LNCaP clone FGC (cell line): ENCODE measurements around the gene NECAB3.

Source experiments
- DNase-seq: peaks from one replicate; pipeline ENCODE4 v3.0.0-alpha.2; 2011; ENCODE audit warnings: low read depth
- H3K4me3 ChIP-seq: 2 replicates; pipeline ENCODE4 v1.5.1; 2011; ENCODE audit warnings: mild to moderate bottlenecking, low read depth, low read length, control low read depth
- TF ChIP-seq, protein P1 (sequence below): IDR thresholded peaks from 2 replicates; pipeline ENCODE4 v1.5.1; 2012; ENCODE audit warnings: mild to moderate bottlenecking; ENCODE audit not compliant: control insufficient read depth, insufficient read depth; ENCODE audit errors: extremely low read depth

Gene NECAB3

DNA sequence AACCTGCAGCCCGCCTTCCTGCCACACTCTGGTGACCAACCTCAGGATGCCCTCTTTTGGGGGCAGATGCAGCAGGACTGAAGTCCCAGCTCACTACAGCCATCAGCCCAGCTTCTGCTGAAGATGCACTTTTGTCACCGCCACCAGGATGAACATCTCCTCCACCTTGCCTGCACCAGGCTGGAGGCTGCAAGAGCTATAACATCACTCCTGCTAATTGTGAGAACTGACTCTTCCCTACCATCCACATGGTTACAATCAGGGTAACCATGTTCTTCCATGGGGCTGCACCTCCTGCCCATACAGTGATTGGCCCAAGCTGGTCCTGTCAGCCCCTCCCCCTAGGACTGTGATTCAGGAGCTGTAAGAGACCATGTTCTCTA, 9.5 kb downstream of the NECAB3 start:
- DNase-seq, result no peak
- H3K4me3 ChIP-seq, result no peak overlapping the region
- TF ChIP-seq, protein P1, sequence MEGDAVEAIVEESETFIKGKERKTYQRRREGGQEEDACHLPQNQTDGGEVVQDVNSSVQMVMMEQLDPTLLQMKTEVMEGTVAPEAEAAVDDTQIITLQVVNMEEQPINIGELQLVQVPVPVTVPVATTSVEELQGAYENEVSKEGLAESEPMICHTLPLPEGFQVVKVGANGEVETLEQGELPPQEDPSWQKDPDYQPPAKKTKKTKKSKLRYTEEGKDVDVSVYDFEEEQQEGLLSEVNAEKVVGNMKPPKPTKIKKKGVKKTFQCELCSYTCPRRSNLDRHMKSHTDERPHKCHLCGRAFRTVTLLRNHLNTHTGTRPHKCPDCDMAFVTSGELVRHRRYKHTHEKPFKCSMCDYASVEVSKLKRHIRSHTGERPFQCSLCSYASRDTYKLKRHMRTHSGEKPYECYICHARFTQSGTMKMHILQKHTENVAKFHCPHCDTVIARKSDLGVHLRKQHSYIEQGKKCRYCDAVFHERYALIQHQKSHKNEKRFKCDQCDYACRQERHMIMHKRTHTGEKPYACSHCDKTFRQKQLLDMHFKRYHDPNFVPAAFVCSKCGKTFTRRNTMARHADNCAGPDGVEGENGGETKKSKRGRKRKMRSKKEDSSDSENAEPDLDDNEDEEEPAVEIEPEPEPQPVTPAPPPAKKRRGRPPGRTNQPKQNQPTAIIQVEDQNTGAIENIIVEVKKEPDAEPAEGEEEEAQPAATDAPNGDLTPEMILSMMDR, result no peak

DNA sequence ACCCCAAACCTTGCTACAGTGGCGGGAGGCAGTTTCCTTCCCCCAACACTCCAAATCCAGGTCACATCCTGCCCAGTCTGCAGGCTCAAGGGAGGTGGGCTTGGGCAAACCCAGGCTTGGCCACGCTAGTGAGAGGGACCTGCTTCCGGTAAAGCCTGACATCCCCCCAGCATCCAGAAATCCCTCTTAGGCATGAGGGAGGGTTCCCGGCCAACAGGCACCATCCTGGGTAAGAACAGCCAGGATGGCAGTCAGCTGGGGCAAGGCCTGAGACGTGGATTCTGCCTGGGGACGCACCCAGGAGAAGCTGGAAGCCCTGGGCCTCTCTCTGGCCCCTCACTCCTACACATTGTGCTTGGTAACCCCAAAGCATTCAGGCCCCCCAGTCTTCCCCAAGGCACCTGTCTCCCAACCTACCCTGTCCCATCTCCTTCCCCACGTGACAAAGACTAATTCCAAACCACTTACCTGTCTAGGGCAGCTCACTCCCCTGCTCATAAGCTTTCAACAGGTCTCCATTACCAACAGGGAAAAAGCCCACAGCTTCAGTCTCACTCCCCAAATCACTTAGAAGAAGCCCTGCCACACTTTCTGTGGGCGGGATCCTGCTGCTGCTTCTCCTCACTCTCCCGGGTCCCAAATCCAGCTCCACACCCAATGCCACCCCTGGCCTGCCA, 10.0 kb downstream of the NECAB3 start:
- TF ChIP-seq, protein P1, result no peak
- peak overlapping the region; percentile 72 for H3K4me3 ChIP-seq
- DNase-seq, result no peak

- TF ChIP-seq, protein P1, result no peak; the same call in 1 of the 2 replicates
- H3K4me3 ChIP-seq, result peak overlapping the region; percentile 72
- DNase-seq, result no peak
Measured at GRCh38 chr20:33663161-33664084, 10.8 kb downstream of the NECAB3 start.

DNA sequence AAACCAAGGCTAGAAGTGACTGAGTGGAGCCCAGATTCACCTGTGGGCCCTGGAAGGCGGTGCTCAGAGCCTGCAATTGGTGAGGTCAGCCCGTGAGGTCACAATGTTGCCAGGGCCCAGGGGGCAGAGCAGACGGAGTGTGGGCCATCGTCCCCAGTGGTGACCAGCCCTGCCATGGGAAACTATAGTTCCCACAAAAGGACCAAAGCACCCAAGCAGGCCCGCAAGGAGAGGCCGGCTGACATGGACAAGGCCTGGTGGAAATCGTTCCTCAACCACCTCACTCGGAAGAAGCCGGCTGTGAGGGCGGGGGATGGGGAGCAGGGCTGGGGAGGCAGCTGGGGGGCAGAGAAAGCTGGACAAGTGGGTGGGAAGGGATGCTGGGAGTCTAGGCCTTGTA, 12.1 kb downstream of the NECAB3 start, which contains the start of gene C20orf144:
TSS of gene C20orf144 (plus strand) at position 156 of the 400 bp plus-strand sequence. CDS start at position 175, 19 bp downstream.
- H3K4me3 ChIP-seq, result peak within 1 kb of the TSS; percentile 72
- TF ChIP-seq, protein P1, result no peak
- no peak for DNase-seq

DNA sequence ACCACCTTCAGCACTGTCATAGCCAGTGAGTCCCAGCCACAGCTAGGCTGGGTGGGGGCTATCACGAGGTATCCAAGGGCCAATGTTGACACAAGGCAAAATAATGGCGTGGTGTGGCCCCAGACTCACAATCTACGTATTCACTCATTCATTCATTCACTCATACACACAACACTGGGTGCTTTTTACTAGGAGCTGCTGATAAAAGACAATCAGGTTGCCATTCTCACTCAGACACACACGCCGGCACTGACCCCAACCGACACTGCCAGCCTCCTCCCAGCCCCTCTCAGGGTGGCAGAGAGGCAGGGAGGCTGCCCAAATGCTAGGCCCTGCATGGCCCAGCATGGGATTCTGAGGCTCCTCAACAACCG, 13.6 kb downstream of the NECAB3 start:
- H3K4me3 ChIP-seq, result no peak overlapping the region
- TF ChIP-seq, protein P1, result no peak
- no peak for DNase-seq

GRCh38 chr20:33660035-33660684, 14.1 kb downstream of the NECAB3 start:
- no peak overlapping the region for H3K4me3 ChIP-seq
- DNase-seq, result no peak
- TF ChIP-seq, protein P1, result no peak
